HL-60/S4 treated with retinoic acid at 250 ng/mL for 4 days and 3 days (cell line): ENCODE measurements around the gene FYB1.

Source experiments
- in situ Hi-C: fragments of 300-500 bp; cut with MboI; formaldehyde crosslinking; loops from 2 replicates; pipeline ENCODE4 v1.7.0; 2022; ENCODE audit warnings: low sequenced_read_pairs

The FYB1 gene

GRCh38 chr5:39164016-39164415 is 55.3 kb downstream of the FYB1 start:
- in situ Hi-C loops, result no loop called here

GRCh38 chr5:39161578-39161977 is 57.8 kb downstream of the FYB1 start:
- in situ Hi-C loops, result no loop called here

- in situ Hi-C loops, result no loop called here
Observed at GRCh38 chr5:39160576-39161213, 58.7 kb downstream of the FYB1 start.

- in situ Hi-C loops, result no loop called here
Observed at GRCh38 chr5:39159811-39160490, 59.4 kb downstream of the FYB1 start.

GRCh38 chr5:39158786-39159185 is 60.6 kb downstream of the FYB1 start:
- in situ Hi-C loops, result no loop called here

GRCh38 chr5:39158127-39158593 is 61.2 kb downstream of the FYB1 start:
- in situ Hi-C loops, result no loop called here

- in situ Hi-C loops, result no loop called here
Observed at GRCh38 chr5:39157701-39158100, 61.7 kb downstream of the FYB1 start.

GRCh38 chr5:39156082-39156481 is 63.3 kb downstream of the FYB1 start:
- in situ Hi-C loops, result no loop called here

- in situ Hi-C loops, result no loop called here
Observed at GRCh38 chr5:39151745-39152144, 67.6 kb downstream of the FYB1 start.

- in situ Hi-C loops, result no loop called here
Observed at GRCh38 chr5:39149966-39150365, 69.4 kb downstream of the FYB1 start.

GRCh38 chr5:39148983-39149534 is 70.3 kb downstream of the FYB1 start:
- in situ Hi-C loops, result no loop called here

GRCh38 chr5:39146831-39147540 is 72.4 kb downstream of the FYB1 start:
- in situ Hi-C loops, result no loop called here

GRCh38 chr5:39143151-39143860 is 76.1 kb downstream of the FYB1 start:
- in situ Hi-C loops, result no loop called here

- in situ Hi-C loops, result no loop called here
Observed at GRCh38 chr5:39140558-39141168, 78.7 kb downstream of the FYB1 start.

GRCh38 chr5:39138892-39139291 is 80.5 kb downstream of the FYB1 start:
- in situ Hi-C loops, result no loop called here

- in situ Hi-C loops, result no loop called here
Observed at GRCh38 chr5:39137819-39138451, 81.4 kb downstream of the FYB1 start.

GRCh38 chr5:39137391-39137790 is 82.0 kb downstream of the FYB1 start:
- in situ Hi-C loops, result no loop called here

- in situ Hi-C loops, result no loop called here
Observed at GRCh38 chr5:39132792-39133191, 86.6 kb downstream of the FYB1 start.

GRCh38 chr5:39132128-39132447 is 87.3 kb downstream of the FYB1 start:
- in situ Hi-C loops, result no loop called here
